Raji (cell line): ENCODE data around the gene CLEC10A.

Source experiments
- POLR2A ChIP-seq: IDR thresholded peaks from 2 replicates; pipeline ENCODE4 v1.6.1; 2011; ENCODE audit warnings: low read depth, low read length, control low read depth; ENCODE audit not compliant: insufficient read depth

The CLEC10A gene

DNA sequence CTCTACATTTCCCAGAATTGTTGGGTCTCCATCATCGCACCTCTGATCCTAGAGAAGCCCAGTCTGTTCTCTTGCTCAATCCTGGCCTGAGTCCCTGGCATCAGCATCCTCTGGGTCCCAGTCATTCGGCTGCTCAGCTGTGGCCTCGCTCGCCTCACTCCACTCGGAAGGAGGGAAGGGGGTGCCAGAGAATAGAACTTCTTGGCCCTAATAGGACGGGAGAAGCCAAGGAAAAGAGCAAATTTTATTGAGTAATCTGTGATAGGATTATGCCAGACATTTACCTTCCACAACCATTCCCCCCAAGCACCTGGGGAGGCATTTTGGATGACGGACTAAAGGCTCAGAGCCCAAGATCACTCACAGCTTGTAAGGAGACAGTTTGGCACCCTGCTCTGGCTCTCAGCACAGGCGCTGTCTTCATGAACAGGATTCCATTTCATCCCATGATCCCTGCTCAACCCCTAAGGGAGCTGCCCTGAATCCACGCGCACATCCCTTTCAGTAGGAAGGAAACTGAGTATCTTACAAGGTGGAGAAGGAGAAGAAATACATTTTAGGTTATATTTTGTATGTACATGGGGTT lies 498 bp upstream of the CLEC10A start:
- no peak for TF ChIP-seq POLR2A

DNA sequence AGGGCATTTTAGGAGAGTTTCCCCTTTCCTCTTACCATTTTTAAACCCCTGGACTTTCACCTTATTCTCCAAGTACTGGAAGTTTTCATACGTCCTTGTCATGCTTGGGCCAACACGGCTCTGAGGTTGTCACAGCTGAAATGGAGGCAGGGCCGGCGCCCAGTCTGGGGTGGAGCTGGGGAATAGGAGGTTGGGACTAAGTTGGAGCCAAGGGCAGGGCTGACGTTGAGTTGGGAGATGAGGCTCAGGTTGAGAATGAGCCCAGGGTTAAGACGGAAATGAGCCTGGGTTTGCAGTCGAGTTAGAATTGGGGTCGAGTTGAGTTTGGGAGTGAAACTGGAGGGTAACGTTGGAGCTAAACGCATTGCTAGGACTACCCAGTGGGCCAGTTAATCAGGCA lies 1.3 kb downstream of the CLEC10A start:
- no peak for TF ChIP-seq POLR2A

DNA sequence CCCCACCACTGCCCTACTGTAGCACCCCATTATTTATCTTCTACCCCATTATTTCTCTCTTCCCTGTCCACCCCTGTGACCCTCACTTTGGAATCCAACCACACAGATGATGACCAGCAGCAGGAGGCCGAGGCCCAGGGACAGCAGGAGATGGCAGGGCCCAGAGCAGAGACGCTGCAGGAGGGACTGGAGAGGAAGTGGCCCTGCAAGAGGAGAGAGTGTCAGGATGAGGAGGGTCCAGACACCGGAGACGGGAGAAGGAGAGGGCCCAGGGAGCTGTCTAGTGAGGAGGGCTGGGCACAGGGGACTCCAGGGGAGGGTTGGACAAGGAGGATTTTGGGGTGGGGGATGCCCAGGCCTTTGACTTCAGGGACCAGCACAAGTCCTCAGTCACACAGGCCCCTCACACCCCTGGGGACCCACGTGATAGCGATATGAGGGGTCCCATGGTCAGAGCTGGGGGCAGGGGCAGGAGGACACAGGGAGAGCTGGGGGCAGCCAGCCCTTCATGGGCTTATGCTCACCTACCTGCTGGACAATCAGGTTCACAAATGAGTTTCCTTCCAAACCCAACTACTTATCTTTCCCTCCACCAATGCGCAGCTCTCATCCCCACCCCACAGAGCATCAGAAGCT lies 2.0 kb downstream of the CLEC10A start:
- no peak for TF ChIP-seq POLR2A

- no peak for TF ChIP-seq POLR2A
These were observed 5.1 kb downstream of the CLEC10A start for GRCh38 chr17:7074931-7075330.

- TF ChIP-seq POLR2A: no peak
These were observed 7.6 kb downstream of the CLEC10A start for GRCh38 chr17:7072406-7072805.

- TF ChIP-seq POLR2A: no peak
These were observed 9.3 kb downstream of the CLEC10A start for GRCh38 chr17:7070712-7071111.

DNA sequence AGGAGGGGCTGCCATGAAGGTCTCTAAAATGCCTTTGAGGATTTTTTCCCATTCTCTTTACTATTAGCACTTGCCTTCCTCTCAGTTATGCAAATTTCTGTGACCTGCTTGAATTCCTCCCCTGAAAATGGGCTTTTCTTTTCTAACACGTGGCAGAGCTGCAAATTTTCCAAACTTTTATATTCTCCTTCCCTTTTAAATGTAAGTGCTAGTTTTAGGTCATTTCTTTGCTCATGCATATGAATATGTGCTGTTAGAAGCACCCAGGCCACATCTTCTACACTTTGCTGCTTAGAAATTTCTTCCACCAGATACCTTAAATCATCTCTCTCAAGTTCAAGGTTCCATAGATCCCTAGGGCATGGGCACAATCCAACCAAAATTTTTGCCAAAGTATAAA lies 11.8 kb downstream of the CLEC10A start:
- TF ChIP-seq POLR2A: no peak

- no peak for TF ChIP-seq POLR2A
These were observed 12.9 kb downstream of the CLEC10A start for GRCh38 chr17:7067198-7067597.

GRCh38 chr17:7064261-7064660 lies 15.8 kb downstream of the CLEC10A start:
- no peak for TF ChIP-seq POLR2A

DNA sequence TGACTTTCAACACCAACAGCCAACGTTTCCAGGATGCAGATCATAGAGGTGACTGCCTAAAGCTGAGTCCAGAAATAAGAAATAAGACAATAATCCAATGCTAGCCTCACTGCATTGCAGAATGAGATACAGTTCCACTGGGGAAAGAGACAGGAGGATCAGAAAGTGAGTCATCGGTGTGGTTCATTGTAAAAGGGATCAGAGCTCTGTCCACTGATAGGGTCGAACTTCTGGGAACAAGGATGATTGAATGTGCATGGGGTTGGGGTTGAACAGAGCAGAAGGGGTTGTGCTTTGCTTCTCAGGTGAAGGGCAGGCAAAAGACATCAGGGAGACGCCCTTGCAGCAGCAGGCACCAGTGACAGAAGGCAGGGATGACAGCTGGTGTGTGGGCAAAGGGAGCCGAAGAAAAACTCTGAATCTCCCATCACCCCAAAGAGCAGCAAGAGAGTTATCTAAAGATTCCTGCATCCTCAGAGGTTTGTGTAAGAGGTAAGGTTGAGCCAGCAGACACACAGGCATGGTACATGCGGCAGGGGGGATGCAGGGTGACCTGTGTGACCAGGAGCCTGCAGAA lies 16.4 kb downstream of the CLEC10A start:
- no peak for TF ChIP-seq POLR2A

- TF ChIP-seq POLR2A: no peak
These were observed 19.7 kb downstream of the CLEC10A start for GRCh38 chr17:7060165-7060891.

DNA sequence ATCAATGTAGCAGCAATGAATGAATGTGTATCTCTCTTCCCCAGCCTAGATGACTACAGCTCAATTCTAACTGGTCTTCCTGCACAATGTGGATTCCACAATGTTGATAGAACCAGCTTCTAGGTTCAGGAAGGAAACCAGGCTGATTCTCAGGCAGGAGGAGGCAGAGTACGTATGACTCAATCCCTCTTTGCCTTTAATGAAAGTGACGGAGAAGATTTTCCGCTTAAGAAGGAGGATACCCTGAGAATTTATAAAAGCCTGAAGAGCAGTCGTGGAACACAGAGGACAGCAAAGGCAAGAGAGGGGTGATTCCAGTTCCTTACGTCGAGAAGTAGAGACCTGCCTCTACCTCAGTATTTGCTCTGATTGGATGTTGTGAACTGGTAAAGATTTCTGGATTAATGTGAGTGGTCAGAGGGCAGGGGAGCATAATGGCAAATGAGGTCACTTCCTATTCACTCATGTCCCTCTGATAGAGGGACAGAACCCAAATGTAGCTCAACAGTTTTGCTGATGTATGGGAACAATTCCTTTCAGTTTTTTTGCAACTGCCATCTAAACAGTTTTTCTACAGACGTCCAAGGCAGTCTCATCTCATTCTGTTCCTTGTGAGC lies 21.1 kb downstream of the CLEC10A start:
- TF ChIP-seq POLR2A: no peak

- no peak for TF ChIP-seq POLR2A
These were observed 23.7 kb downstream of the CLEC10A start for GRCh38 chr17:7056386-7056785.

- TF ChIP-seq POLR2A: no peak
These were observed 31.1 kb downstream of the CLEC10A start for GRCh38 chr17:7048968-7049367.

DNA sequence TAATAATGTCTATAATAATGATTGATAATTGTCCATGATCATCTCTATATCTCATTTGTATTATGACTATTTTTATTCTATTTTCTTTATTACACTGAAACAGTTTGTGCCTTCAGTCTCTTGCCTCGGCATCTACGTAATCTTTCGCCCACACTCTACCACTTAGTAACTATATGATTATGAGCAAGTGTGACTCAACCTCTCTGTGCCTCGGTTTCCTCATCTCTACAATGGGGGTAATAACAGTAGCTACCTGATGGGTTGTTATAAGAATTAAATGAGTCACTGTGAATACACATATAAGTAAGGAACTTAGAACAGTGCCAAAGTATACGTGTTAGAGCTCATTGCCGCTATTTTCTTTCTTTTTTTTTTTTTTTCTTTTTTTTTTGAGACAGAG lies 32.5 kb downstream of the CLEC10A start:
- TF ChIP-seq POLR2A: no peak
